Right ventricle myocardium inferior (tissue), 1 donor: ENCODE data around the gene SUCNR1. TPM values are rescaled to one million over a fixed set of nuclear protein-coding genes. Genes with fewer than 3 reads are reported as not detected.
A peak's percentile ranks its signal among the peaks of the same experiment; 100 is the strongest.
"Not testable (repeated sequence)": the region's sequence is repeated elsewhere in the genome, so short reads cannot be mapped to it uniquely, and the experiment has no call there.

Experiments used
- ATAC-seq: fragments of 200-7000 bp; cut with Tn5 transposase; one replicate; pipeline ENCODE4 v1.9.1; 2020; ENCODE audit warnings: mild to moderate bottlenecking, moderate library complexity
- DNase-seq: peaks from one replicate; pipeline ENCODE4 v3.0.0; 2021; ENCODE audit errors: missing footprints
- intact Hi-C: fragments of 100-400 bp; cut with DNase I; formaldehyde crosslinking; loops from one replicate; pipeline ENCODE4 v1.11.0; 2022
- total RNA-seq: library from RNA; stranded (reverse); fragmentation: NEBNext Ultra II Directional; extraction: Animal tissue kit (Norgen Biotek cat#: 25700); gene quantifications from one replicate; pipeline ENCODE4 v1.2.1, GENCODE V29; 2021
- donor health status: DM: no; HTN: yes; CAD: no; lungs with severe emphysema.

SUCNR1 gene
- total RNA-seq, 1 donor from 2014 or later, result 0.35 TPM

GRCh38 chr3:151896246-151897012 lies 23.0 kb downstream of the SUCNR1 start:
- intact Hi-C loops, result no loop called here
- ATAC-seq (no peak), DNase-seq (no peak)

- DNase-seq, intact Hi-C loops, ATAC-seq: not testable (repeated sequence)
These were observed 24.7 kb downstream of the SUCNR1 start for GRCh38 chr3:151898121-151898520.

- DNase-seq, ATAC-seq, intact Hi-C loops: not testable (repeated sequence)
These were observed 25.3 kb downstream of the SUCNR1 start for GRCh38 chr3:151898564-151899261.

- no peak for ATAC-seq
- no peak for DNase-seq
- intact Hi-C loops, result no loop called here
These were observed 26.6 kb downstream of the SUCNR1 start for GRCh38 chr3:151899996-151900395.

GRCh38 chr3:151900460-151900859 lies 27.0 kb downstream of the SUCNR1 start:
- DNase-seq, result no peak
- no peak for ATAC-seq
- intact Hi-C loops, result no loop called here

GRCh38 chr3:151900884-151901643 lies 27.6 kb downstream of the SUCNR1 start:
- ATAC-seq, result no peak
- DNase-seq, result no peak
- intact Hi-C loops, result no loop called here

- intact Hi-C loops, result no loop called here
- no peak for DNase-seq
- peak; percentile 83 for ATAC-seq
These were observed 28.3 kb downstream of the SUCNR1 start for GRCh38 chr3:151901644-151902285.

- DNase-seq (no peak), ATAC-seq (no peak)
- intact Hi-C loops, result no loop called here
These were observed 30.1 kb downstream of the SUCNR1 start for GRCh38 chr3:151903501-151903991.

- intact Hi-C loops, result no loop called here
- no peak for ATAC-seq
- no peak for DNase-seq
These were observed 32.2 kb downstream of the SUCNR1 start for GRCh38 chr3:151905647-151906046.

GRCh38 chr3:151906751-151907150 lies 33.3 kb downstream of the SUCNR1 start:
- ATAC-seq (no peak), DNase-seq (no peak)
- intact Hi-C loops, result no loop called here

- intact Hi-C loops, result no loop called here
- ATAC-seq (no peak), DNase-seq (no peak)
These were observed 35.0 kb downstream of the SUCNR1 start for GRCh38 chr3:151908399-151908798.

- no peak for DNase-seq
- intact Hi-C loops, result no loop called here
- ATAC-seq, result no peak
These were observed 36.4 kb downstream of the SUCNR1 start for GRCh38 chr3:151909681-151910405.

- intact Hi-C loops, result no loop called here
- no peak for DNase-seq
- no peak for ATAC-seq
These were observed 38.0 kb downstream of the SUCNR1 start for GRCh38 chr3:151911462-151911861.

GRCh38 chr3:151912028-151912427 lies 38.6 kb downstream of the SUCNR1 start:
- no peak for ATAC-seq
- DNase-seq, result no peak
- intact Hi-C loops, result no loop called here

GRCh38 chr3:151916781-151917180 lies 43.3 kb downstream of the SUCNR1 start:
- DNase-seq (no peak), ATAC-seq (no peak)
- intact Hi-C loops, result loop anchor here (5.0 kb wide), 1 partner anchor 79 kb away; no protein-coding TSS in a partner anchor

GRCh38 chr3:151918253-151919029 lies 45.0 kb downstream of the SUCNR1 start:
- ATAC-seq (no peak), DNase-seq (no peak)
- intact Hi-C loops, result loop anchor here (2.0 to 5.0 kb wide), 2 partner anchors 81 to 450 kb away; no protein-coding TSS in a partner anchor

GRCh38 chr3:151919030-151919328 lies 45.5 kb downstream of the SUCNR1 start:
- ATAC-seq (no peak), DNase-seq (no peak)
- intact Hi-C loops, result loop anchor here (2.0 to 5.0 kb wide), 2 partner anchors 82 to 450 kb away; no protein-coding TSS in a partner anchor
